ENCODE measurements around the gene PAM. TPM values are rescaled to one million over a fixed set of nuclear protein-coding genes. Genes with fewer than 3 reads are reported as not detected.
"Not testable (repeated sequence)": the region's sequence is repeated elsewhere in the genome, so short reads cannot be mapped to it uniquely, and the experiment has no call there.

PAM gene
- total RNA-seq, 4 donors from 2014 or later: 102 to 210 (median 172) TPM

DNA sequence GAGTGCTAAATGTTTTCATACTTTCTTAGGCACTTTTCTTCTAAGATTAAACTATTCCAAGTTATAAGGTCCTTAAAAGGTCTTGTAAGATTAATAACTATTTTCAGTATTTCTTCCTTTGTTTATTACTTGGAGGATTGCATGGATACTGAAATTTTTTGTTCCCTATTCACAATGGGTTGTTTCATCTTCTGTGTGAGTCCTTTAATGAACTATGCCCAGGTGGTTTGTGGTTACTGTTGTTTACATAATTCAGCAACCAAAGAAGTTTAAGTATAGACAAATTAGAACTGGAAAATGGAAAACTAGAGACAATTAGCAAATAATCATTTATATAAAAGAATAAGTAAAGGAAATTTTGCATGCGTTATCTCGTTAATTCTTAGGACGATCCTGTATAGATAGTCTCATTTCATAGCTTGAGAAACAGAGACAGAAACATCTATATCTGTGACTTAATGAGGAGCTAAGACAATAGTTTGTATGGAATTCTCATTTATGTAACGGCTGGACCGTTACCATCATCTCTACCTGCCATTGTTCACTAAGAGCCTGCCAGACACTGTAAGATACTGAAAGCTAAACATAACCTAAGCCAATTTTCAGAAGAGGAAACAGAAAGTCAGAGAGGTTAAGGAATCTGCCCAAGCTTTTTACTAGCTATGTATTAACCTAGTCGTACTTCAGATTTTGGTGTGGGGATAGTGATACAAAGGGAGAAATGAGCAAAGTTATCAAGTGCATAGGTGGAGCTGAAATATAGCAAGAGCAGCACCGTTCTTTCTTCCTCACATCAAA is 148.2 kb downstream of the PAM start:
- H3K27me3 ChIP-seq: no peaks in the 10 kb centered on the region
- in situ Hi-C loops (cut with MboI; ENCODE audit: low sequenced_read_pairs in 4 of 4) (no loop called here), intact Hi-C loops (cut with DNase I; ENCODE audit: low total_unique reads) (no loop called here)
- no peak for DNase-seq
- H3K27ac ChIP-seq: peak overlapping the region in 1 of 4 donors; percentile 29
- peaks cover 0 to 12% of the 10 kb centered on the region in 2 donors for H3K4me1 ChIP-seq
- no peak for TF ChIP-seq POLR2A (IDR thresholded peaks at IDR 0.05)
- TF ChIP-seq, protein P1, sequence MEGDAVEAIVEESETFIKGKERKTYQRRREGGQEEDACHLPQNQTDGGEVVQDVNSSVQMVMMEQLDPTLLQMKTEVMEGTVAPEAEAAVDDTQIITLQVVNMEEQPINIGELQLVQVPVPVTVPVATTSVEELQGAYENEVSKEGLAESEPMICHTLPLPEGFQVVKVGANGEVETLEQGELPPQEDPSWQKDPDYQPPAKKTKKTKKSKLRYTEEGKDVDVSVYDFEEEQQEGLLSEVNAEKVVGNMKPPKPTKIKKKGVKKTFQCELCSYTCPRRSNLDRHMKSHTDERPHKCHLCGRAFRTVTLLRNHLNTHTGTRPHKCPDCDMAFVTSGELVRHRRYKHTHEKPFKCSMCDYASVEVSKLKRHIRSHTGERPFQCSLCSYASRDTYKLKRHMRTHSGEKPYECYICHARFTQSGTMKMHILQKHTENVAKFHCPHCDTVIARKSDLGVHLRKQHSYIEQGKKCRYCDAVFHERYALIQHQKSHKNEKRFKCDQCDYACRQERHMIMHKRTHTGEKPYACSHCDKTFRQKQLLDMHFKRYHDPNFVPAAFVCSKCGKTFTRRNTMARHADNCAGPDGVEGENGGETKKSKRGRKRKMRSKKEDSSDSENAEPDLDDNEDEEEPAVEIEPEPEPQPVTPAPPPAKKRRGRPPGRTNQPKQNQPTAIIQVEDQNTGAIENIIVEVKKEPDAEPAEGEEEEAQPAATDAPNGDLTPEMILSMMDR (IDR thresholded peaks at IDR 0.05 in 4 of 5, conservative IDR thresholded peaks at IDR 0.05 in 1 of 5): no peak
- no peaks in the 10 kb centered on the region for H3K36me3 ChIP-seq
- no peak for ATAC-seq
- H3K4me3 ChIP-seq: no peak overlapping the region
- H3K9me3 ChIP-seq: no peaks in the 10 kb centered on the region

DNA sequence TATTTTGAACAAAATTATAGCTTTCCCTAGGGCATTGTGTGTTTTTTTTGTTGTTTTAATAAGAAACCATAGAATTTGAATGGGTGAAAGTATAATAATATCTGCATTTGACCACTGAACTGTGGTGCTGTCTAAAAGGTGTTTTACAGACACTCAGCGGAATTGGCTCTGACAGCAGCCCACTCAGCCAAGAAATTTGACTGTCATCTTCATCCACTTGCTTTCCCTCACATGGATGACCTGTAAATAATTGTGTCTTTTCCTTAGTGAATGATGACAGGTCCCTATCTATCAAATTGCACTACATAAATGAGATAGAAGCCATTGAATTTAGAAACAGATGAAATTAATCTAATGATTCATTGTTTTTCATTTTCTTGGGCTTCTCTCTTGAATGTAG is 150.0 kb downstream of the PAM start:
- no peak for TF ChIP-seq POLR2A (IDR thresholded peaks at IDR 0.05)
- TF ChIP-seq, protein P1 (IDR thresholded peaks at IDR 0.05 in 4 of 5, conservative IDR thresholded peaks at IDR 0.05 in 1 of 5): no peak
- in situ Hi-C loops (cut with MboI; ENCODE audit: low sequenced_read_pairs in 4 of 4): no loop called here
- H3K9me3 ChIP-seq: no peaks in the 10 kb centered on the region
- no peak overlapping the region for H3K4me3 ChIP-seq
- intact Hi-C loops (cut with DNase I; ENCODE audit: low total_unique reads): no loop called here
- H3K27me3 ChIP-seq: no peaks in the 10 kb centered on the region
- H3K36me3 ChIP-seq: no peaks in the 10 kb centered on the region
- peaks cover under 1 to 19% of the 10 kb centered on the region in 2 donors for H3K4me1 ChIP-seq
- DNase-seq (no peak), ATAC-seq (no peak)
- no peak overlapping the region for H3K27ac ChIP-seq

DNA sequence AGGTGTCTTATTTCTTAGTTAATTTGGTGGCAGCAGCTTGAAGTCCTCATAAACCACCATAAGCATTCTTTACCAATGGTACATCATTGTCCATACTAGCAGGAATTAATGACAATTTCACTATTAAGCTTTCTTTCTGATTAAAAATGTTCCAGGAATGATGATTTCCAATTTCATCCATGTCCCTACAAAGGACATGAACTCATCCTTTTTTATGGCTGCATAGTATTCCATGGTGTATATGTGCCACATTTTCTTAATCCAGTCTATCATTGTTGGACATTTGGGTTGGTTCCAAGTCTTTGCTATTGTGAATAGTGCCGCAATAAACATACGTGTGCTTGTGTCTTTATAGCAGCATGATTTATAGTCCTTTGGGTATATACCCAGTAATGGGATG is 152.0 kb downstream of the PAM start:
- H3K4me1 ChIP-seq: peaks cover 21 to 39% of the 10 kb centered on the region in 2 donors
- H3K4me3 ChIP-seq; H3K27me3 ChIP-seq; intact Hi-C loops (cut with DNase I; ENCODE audit: low total_unique reads); in situ Hi-C loops (cut with MboI; ENCODE audit: low sequenced_read_pairs in 4 of 4); DNase-seq; H3K36me3 ChIP-seq; H3K9me3 ChIP-seq; ATAC-seq; H3K27ac ChIP-seq: not testable (repeated sequence)

DNA sequence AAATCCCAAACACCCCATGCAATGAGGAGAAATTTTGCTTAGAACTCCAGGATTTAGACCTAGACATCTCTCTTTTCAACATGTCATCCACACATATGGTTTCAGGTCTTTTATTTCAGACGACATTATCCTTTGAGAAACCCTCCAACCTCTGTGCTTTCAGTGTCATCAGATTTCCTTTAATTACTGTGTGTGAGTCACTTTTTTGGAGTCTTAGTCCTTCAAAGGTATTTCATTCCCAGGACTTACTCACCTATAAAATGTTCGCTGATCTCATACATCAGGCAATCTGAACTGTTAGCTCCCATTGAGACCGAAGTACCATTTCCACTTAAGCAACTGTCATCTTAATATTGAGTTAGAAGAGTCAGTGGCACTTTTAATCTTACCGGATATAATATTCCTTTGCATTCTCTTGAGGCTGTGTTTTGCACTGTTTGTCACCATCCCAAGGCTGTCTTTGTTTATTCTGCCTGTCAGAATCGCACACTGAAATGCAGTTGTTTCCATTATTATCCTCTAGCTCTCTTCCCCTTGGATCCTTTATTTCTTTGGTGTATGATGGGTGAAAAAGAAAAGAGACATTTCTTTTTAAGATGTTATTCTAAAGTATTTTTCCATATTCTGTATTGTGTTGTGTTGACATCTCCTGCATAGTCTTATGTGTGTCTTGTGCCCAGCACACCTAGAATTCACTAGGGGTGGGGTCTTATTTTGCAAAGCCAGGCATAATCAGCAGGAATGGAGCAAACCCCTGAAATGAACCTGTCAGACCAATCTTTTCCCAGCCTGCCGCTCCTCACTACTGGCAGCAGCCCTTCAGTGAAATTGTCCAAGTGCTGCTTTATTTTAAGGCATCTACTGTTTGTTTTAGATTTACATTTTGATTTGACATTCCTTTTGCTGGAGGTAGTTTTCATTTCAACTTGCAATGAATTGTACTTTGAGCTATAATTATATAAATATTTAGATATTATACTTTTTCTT is 155.4 kb downstream of the PAM start:
- TF ChIP-seq, protein P1 (IDR thresholded peaks at IDR 0.05 in 4 of 5, conservative IDR thresholded peaks at IDR 0.05 in 1 of 5): no peak
- no peak for TF ChIP-seq POLR2A (IDR thresholded peaks at IDR 0.05)
- no peaks in the 10 kb centered on the region for H3K9me3 ChIP-seq
- H3K27me3 ChIP-seq: no peaks in the 10 kb centered on the region
- no peak for DNase-seq
- H3K4me3 ChIP-seq: no peak overlapping the region
- no peaks in the 10 kb centered on the region for H3K36me3 ChIP-seq
- intact Hi-C loops (cut with DNase I; ENCODE audit: low total_unique reads) (no loop called here), in situ Hi-C loops (cut with MboI; ENCODE audit: low sequenced_read_pairs in 4 of 4) (no loop called here)
- H3K27ac ChIP-seq: peak overlapping the region in 3 of 4 donors; percentile 6 to 60 (median 47)
- H3K4me1 ChIP-seq: peaks cover 26 to 33% of the 10 kb centered on the region in 2 donors
- ATAC-seq: peak; percentile 62 to 90

DNA sequence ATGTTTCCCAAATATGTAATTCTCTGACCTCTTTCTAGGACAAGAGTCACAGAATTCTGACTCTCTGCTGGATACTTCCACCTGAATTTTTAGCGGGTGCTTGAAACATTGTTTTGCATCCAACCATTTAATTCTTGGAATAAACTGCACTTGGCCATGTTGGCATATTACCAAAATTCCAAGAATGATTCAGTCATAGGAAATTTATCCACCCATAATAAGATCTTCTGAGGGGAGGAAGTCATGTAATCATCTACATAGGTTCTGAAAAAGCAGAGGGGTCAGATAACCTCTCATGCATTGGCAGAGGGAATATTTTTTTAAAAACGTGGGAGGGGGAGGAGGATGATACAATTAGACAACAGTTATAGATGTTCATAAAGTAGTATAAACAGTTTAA is 156.9 kb downstream of the PAM start:
- Histone ChIP-seq H3K27me3 (no peaks in the 10 kb centered on the region), H3K9me3 (no peaks in the 10 kb centered on the region), H3K36me3 (no peaks in the 10 kb centered on the region), H3K27ac (peak overlapping the region in 2 of 4 donors; percentile 1 to 20), H3K4me1 (peaks cover 26 to 33% of the 10 kb centered on the region in 2 donors), H3K4me3 (no peak overlapping the region)
- DNase-seq: no peak
- peak in 1 of 2 donors; percentile 28 for ATAC-seq
- in situ Hi-C loops (cut with MboI; ENCODE audit: low sequenced_read_pairs in 4 of 4): no loop called here
- TF ChIP-seq POLR2A (IDR thresholded peaks at IDR 0.05): no peak
- TF ChIP-seq, protein P1 (IDR thresholded peaks at IDR 0.05 in 4 of 5, conservative IDR thresholded peaks at IDR 0.05 in 1 of 5): no peak
- intact Hi-C loops (cut with DNase I; ENCODE audit: low total_unique reads): no loop called here
